Spleen (tissue), 7 donors: Measurements from ENCODE around the gene LUC7L3.

Experiments used
- POLR2A ChIP-seq, 3 donors: fragments of 450-650 bp; IDR thresholded peaks; one replicate each; pipeline ENCODE4 v1.5.1; 2017; ENCODE audit warnings: antibody characterized with exemption in 3 of 3, mild to moderate bottlenecking in 1 of 3
- TF ChIP-seq, protein P1 (sequence below), 11 experiments: fragments of 200-600 bp in 7 of 11; fragments of 450-650 bp in 4 of 11; sonication (generic) in 4 of 11; IDR thresholded peaks in 8 of 11; conservative IDR thresholded peaks in 3 of 11; 1 replicate in 7 of 11; 2 replicates in 4 of 11; pipeline versions ENCODE4 v1.4.0 to v1.8.0; 2016 to 2021; ENCODE audit warnings: antibody characterized with exemption in 11 of 11, inconsistent platforms in 4 of 11, mild to moderate bottlenecking in 1 of 11
- donor health status: DM: no; HTN: no; CAD: no; lungs with moderate emphysema.
- donor health status: DM: no; HTN: no; CAD: no.
- donor health status: DM: no; HTN: no; CAD: no.

DNA sequence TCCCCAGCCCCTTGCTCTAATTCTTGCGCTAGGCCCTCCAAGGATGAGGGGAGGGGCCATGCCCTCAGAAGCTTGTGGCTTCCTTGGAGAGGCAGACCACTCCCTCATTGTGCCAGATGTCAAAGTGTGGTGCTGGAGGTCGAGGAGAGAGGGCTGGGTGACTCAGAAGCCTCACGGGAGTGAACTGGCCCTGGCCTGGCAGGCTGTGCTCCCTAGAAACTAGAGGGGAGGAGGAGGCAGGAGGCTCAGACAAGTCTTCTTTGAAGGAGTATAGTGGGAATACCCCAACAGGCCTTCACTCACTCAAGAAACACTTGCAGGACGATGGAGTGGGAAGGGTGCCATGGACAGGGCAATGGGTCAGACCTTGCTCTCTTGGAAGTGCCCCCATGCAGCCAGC, 30.2 kb upstream of the LUC7L3 start:
- no peak for TF ChIP-seq POLR2A (IDR thresholded peaks at IDR 0.05)
- TF ChIP-seq, protein P1, sequence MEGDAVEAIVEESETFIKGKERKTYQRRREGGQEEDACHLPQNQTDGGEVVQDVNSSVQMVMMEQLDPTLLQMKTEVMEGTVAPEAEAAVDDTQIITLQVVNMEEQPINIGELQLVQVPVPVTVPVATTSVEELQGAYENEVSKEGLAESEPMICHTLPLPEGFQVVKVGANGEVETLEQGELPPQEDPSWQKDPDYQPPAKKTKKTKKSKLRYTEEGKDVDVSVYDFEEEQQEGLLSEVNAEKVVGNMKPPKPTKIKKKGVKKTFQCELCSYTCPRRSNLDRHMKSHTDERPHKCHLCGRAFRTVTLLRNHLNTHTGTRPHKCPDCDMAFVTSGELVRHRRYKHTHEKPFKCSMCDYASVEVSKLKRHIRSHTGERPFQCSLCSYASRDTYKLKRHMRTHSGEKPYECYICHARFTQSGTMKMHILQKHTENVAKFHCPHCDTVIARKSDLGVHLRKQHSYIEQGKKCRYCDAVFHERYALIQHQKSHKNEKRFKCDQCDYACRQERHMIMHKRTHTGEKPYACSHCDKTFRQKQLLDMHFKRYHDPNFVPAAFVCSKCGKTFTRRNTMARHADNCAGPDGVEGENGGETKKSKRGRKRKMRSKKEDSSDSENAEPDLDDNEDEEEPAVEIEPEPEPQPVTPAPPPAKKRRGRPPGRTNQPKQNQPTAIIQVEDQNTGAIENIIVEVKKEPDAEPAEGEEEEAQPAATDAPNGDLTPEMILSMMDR (IDR thresholded peaks at IDR 0.05 in 8 of 11, conservative IDR thresholded peaks at IDR 0.05 in 3 of 11): no peak
